Mucosa of descending colon (tissue), 3 donors: ENCODE data around the gene CFAP73. TPM values are rescaled to one million over a fixed set of nuclear protein-coding genes. Genes with fewer than 3 reads are reported as not detected.
A peak's percentile ranks its signal among the peaks of the same experiment; 100 is the strongest.
"Not testable (repeated sequence)": the region's sequence is repeated elsewhere in the genome, so short reads cannot be mapped to it uniquely, and the experiment has no call there.

Experiments
- ATAC-seq: fragments of 200-7000 bp; cut with Tn5 transposase; one replicate; pipeline ENCODE4 v1.9.1; 2020; ENCODE audit warnings: mild to moderate bottlenecking, moderate library complexity
- DNase-seq, 3 donors: peaks; one replicate each; pipeline ENCODE4 v3.0.0-alpha.2; 2020
- H3K36me3 ChIP-seq: fragments of 200-600 bp; one replicate; pipeline ENCODE4 v1.8.0; 2021; ENCODE audit warnings: low read depth, mild to moderate bottlenecking
- H3K4me1 ChIP-seq: fragments of 200-600 bp; one replicate; pipeline ENCODE4 v1.8.0; 2021; ENCODE audit warnings: low read depth, mild to moderate bottlenecking
- H3K4me3 ChIP-seq: fragments of 200-600 bp; one replicate; pipeline ENCODE4 v1.8.0; 2021; ENCODE audit warnings: mild to moderate bottlenecking
- H3K9me3 ChIP-seq: fragments of 200-600 bp; one replicate; pipeline ENCODE4 v1.8.0; 2021; ENCODE audit warnings: mild to moderate bottlenecking
- CTCF ChIP-seq: fragments of 200-600 bp; IDR thresholded peaks from one replicate; pipeline ENCODE4 v1.8.0; 2022; ENCODE audit warnings: antibody characterized with exemption, mild to moderate bottlenecking
- intact Hi-C, 2 donors: fragments of 100-400 bp; cut with DNase I in 1 of 2; cut with micrococcal nuclease in 1 of 2; formaldehyde crosslinking; loops; one replicate each; pipeline versions ENCODE4 v1.11.0 to v1.11.1; 2022; cut with DNase I, micrococcal nuclease
- total RNA-seq, 3 donors: library from RNA; stranded (reverse); fragmentation: NEBNext Ultra II Directional in 2 of 3; extraction: Animal tissue kit (Norgen Biotek cat#: 25700) in 2 of 3; gene quantifications; one replicate each; pipeline versions ENCODE4 v1.2.1 to v1.2.4, GENCODE V29; 2021 to 2023
- donor health status: DM: no; HTN: no; CAD: no; lungs with moderate emphysema.
- donor health status: DM: no; HTN: no; CAD: no.
- donor health status: DM: no; HTN: yes; CAD: no.

CFAP73 gene
- total RNA-seq, 3 donors from 2014 or later: 0.34 TPM; not detected in 2

DNA sequence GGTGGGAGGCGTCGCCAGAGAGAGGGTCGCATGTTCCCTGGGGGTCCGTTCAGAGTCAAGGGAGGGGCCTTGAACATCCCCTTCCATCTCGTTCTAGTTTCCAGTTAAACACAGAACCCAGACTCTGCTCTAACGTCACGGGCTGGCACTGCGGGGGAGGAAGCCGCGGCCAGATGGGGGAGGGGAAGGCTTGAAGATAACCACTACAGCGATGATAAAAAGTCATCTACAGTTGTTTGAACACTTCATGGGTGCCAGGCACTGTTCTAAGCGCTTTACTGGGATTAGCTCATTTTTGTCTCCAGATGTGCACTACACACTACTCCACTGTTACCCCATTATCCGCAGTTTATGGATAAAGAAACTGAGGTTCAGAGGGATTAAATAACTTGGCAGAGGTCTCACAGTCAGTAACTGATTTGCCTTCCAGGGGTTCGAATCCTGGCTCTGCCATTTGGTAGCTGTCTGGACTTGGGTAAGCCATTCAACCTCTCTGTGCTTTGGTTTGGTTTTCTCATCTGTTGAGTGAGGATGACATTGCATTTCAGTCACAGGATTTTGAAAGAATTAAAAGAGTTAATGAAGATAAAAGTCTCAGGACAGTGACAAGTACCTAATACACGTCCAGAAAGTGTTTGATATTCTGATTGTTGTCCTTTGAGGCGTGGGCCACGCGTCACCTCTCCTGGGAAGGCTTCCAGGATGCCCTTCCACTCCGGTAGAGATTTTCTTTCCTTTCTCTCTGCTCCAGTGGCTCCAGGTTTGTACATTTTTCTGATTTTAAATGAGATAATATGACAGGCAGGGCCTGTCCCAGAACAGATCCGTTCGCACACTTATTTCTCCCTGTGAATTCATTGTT is 13.2 kb upstream of the CFAP73 start:
- intact Hi-C loops: no loop called here
- Histone ChIP-seq H3K4me1 (peaks cover 14% of the 10 kb centered on the region), H3K9me3 (no peaks in the 10 kb centered on the region), H3K36me3 (no peaks in the 10 kb centered on the region), H3K4me3 (no peak overlapping the region)
- ATAC-seq (peak; percentile 55), DNase-seq (peak; percentile 73 to 75 (median 75))
- no peak for TF ChIP-seq CTCF

GRCh38 chr12:113136990-113137511 is 12.5 kb upstream of the CFAP73 start:
- Histone ChIP-seq H3K36me3 (no peaks in the 10 kb centered on the region), H3K4me1 (peaks cover 19% of the 10 kb centered on the region), H3K9me3 (no peaks in the 10 kb centered on the region), H3K4me3 (no peak overlapping the region)
- intact Hi-C loops: no loop called here
- no peak for TF ChIP-seq CTCF
- ATAC-seq: peak; percentile 83
- peak; percentile 87 to 90 (median 88) for DNase-seq

DNA sequence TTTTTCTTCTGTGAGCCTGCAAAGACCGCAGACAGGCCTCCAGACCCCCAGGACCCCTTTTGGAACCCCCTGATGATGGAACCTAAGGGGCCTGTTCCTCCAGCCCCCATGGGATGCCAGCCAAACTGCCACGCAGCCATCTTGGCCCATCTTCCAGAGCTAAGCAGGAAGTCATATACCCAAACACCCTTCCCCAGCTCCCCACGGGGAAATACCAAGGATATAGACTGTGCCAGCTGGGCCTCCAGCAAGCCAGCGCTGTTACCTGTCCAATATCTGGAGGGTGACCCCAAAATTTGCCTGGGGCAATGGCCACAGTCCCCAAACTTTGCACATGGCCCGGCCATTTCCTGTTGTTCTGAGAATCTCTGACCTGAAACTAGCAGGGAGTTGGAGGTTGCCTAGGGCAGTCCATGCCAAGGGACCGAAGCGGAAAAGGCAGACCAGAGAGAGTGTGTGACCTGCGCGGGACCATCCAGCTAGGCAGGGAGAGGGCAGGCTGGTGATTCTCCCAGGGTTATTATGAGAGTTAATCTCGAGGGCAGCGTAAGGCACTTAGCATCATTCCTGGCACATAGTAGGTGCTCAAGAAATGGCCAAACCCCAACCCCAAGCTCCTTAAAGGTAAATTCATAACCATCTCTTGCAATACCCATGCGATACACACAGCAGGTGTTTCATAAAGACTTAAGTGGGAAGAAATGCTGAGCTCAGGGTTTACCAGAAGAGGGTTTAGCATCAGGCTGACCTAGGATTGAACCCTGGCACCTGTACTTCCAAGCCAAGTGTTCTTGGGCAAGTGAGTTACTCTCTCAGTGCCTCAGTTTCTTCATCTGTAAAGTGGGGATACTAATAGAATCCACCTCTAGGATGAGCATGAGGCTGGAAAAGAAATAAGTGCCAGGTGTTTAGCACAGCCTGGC is 11.4 kb upstream of the CFAP73 start:
- Histone ChIP-seq H3K36me3 (no peaks in the 10 kb centered on the region), H3K4me1 (peaks cover 19% of the 10 kb centered on the region), H3K9me3 (no peaks in the 10 kb centered on the region), H3K4me3 (no peak overlapping the region)
- DNase-seq: no peak
- ATAC-seq: no peak
- intact Hi-C loops: no loop called here
- no peak for TF ChIP-seq CTCF

DNA sequence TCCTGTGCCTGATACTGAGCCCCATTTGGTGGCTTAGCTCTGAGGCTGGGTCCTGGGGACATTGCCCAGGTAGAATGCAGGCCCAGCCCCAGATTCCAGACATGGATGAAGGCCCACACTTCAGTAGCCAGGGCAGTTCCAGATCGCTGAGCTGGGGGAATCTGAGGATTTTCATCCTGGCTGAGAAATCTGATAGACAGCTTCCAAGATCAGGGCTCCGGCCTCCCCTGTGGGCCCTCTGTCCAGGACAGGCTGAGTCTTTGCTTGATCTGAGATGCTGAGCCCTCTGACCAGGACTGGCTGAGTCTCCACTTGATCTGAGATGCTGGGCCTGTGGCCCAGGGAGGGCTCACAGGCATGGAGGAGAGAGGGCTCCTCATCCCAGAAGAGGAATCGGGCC is 10.7 kb upstream of the CFAP73 start:
- intact Hi-C loops: no loop called here
- ATAC-seq (no peak), DNase-seq (no peak)
- no peaks in the 10 kb centered on the region for H3K9me3 ChIP-seq
- H3K4me1 ChIP-seq: peaks cover 19% of the 10 kb centered on the region
- no peak overlapping the region for H3K4me3 ChIP-seq
- TF ChIP-seq CTCF: no peak
- H3K36me3 ChIP-seq: no peaks in the 10 kb centered on the region

GRCh38 chr12:113140706-113141105 is 8.8 kb upstream of the CFAP73 start:
- Histone ChIP-seq H3K4me1 (peaks cover 13% of the 10 kb centered on the region), H3K36me3 (no peaks in the 10 kb centered on the region), H3K9me3 (no peaks in the 10 kb centered on the region), H3K4me3 (no peak overlapping the region)
- DNase-seq (no peak), ATAC-seq (no peak)
- intact Hi-C loops: no loop called here
- no peak for TF ChIP-seq CTCF

DNA sequence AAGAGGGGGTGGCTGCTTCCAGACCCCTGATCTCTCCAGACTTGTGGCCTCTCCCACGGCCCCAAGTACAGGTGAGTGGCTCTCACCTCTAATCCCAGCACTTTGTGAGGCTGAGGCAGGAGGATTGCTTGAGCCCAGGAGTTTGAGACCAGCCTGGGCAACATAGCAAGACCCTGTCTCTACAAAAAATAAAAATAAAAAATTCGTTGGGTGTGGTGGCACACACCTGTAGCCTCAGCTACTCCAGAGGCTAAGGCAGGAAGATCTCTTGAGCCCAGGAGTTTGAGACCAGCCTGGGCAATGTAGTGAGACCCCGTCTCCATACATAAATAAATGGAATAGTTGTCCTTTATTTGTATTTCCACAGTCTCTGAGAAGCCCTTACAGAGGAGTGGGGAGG is 7.8 kb upstream of the CFAP73 start:
- intact Hi-C loops, H3K4me1 ChIP-seq, DNase-seq, H3K9me3 ChIP-seq, H3K4me3 ChIP-seq, H3K36me3 ChIP-seq, ATAC-seq: not testable (repeated sequence)
